B cell (primary cell): ENCODE data around the gene LRRC8E. TPM values are rescaled to one million over a fixed set of nuclear protein-coding genes. Genes with fewer than 3 reads are reported as not detected.

ENCODE experiments used
- ATAC-seq: fragments of 200-7000 bp; cut with Tn5 transposase; one replicate; pipeline ENCODE4 v1.10.0; 2021; ENCODE audit warnings: low read depth, mild to moderate bottlenecking, moderate number of reproducible peaks, moderate library complexity
- CTCF ChIA-PET: fragments of 350-600 bp; sonication (Branson Sonifier 250); formaldehyde crosslinking; loops from one replicate; lab custom pipeline; 2021; ENCODE audit warnings: antibody characterized with exemption, inconsistent platforms; lab: Charles Lee
- POLR2A ChIA-PET: fragments of 350-600 bp; sonication (Branson Sonifier 250); formaldehyde crosslinking; loops from one replicate; lab custom pipeline; 2021; ENCODE audit warnings: antibody characterized with exemption; lab: Charles Lee
- DNase-seq: peaks from one replicate; pipeline ENCODE4 v3.0.0; 2013
- H2AFZ ChIP-seq: 2 replicates; pipeline ENCODE4 v1.6.1; 2012; ENCODE audit warnings: mild to moderate bottlenecking, low read depth, low read length; ENCODE audit not compliant: insufficient read depth, poor library complexity, severe bottlenecking
- H3K27ac ChIP-seq, 2 donors: 1 replicate in 1 of 2; 2 replicates in 1 of 2; pipeline ENCODE4 v1.5.1; 2012 to 2013; ENCODE audit warnings: low read length in 2 of 2, mild to moderate bottlenecking in 2 of 2, moderate library complexity in 1 of 2
- H3K27me3 ChIP-seq, 4 experiments: fragments of 200-600 bp in 1 of 4; sonication (generic) in 1 of 4; replicated peaks in 1 of 4; 1 replicate in 2 of 4; 2 replicates in 2 of 4; pipeline versions ENCODE4 v1.6.1 to v1.7.0; 2013 to 2016; ENCODE audit warnings: low read length in 3 of 4, mild to moderate bottlenecking in 2 of 4, mixed read lengths in 1 of 4, moderate library complexity in 1 of 4; ENCODE audit not compliant: insufficient read depth in 4 of 4, control insufficient read depth in 3 of 4; ENCODE audit errors: control extremely low read depth in 1 of 4
- H3K36me3 ChIP-seq, 2 experiments: replicated peaks in 1 of 2; 1 replicate in 1 of 2; 2 replicates in 1 of 2; pipeline versions ENCODE4 v1.6.1 to v1.7.1; 2013; ENCODE audit warnings: low read length in 1 of 2; ENCODE audit not compliant: insufficient read depth in 2 of 2, control insufficient read depth in 1 of 2; ENCODE audit errors: control extremely low read depth in 1 of 2, extremely low read depth in 1 of 2
- H3K4me1 ChIP-seq, 2 donors: fragments of 200-600 bp in 1 of 2; sonication (generic) in 1 of 2; 1 replicate in 1 of 2; 2 replicates in 1 of 2; pipeline versions ENCODE4 v1.5.1 to v1.6.1; 2013 to 2017; ENCODE audit warnings: low read length in 2 of 2; ENCODE audit not compliant: control insufficient read depth in 2 of 2, insufficient read depth in 2 of 2
- H3K4me2 ChIP-seq: replicated peaks from 2 replicates; pipeline ENCODE3; 2012; ENCODE audit warnings: mild to moderate bottlenecking, low read depth, low read length; ENCODE audit not compliant: poor library complexity, severe bottlenecking
- H3K4me3 ChIP-seq, 5 experiments: fragments of 200-600 bp in 1 of 5; sonication (generic) in 1 of 5; 1 replicate in 3 of 5; 2 replicates in 2 of 5; pipeline versions ENCODE4 v1.5.1 to v1.7.0; 2011 to 2016; ENCODE audit warnings: low read length in 4 of 5, mild to moderate bottlenecking in 4 of 5, low read depth in 2 of 5, control low read depth in 1 of 5, moderate library complexity in 1 of 5; ENCODE audit not compliant: insufficient read depth in 1 of 5; ENCODE audit errors: control extremely low read depth in 1 of 5, extremely low read depth in 1 of 5
- H3K79me2 ChIP-seq: fragments of 200-600 bp; sonication (generic); one replicate; pipeline ENCODE4 v1.6.0; 2016; ENCODE audit warnings: low read length; ENCODE audit not compliant: control insufficient read depth, insufficient read depth
- H3K9ac ChIP-seq: fragments of 200-600 bp; sonication (generic); 2 replicates; pipeline ENCODE4 v1.6.1; 2017; ENCODE audit warnings: mild to moderate bottlenecking, low read length, moderate library complexity
- H3K9me3 ChIP-seq, 3 donors: one replicate each; pipeline versions ENCODE4 v1.6.1 to v1.7.1; 2013; ENCODE audit warnings: low read length in 2 of 3; ENCODE audit not compliant: control insufficient read depth in 2 of 3, insufficient read depth in 1 of 3; ENCODE audit errors: control extremely low read depth in 1 of 3
- H4K20me1 ChIP-seq: 2 replicates; pipeline ENCODE4 v1.6.0; 2012; ENCODE audit warnings: mild to moderate bottlenecking, low read length; ENCODE audit not compliant: insufficient read depth, control insufficient read depth, poor library complexity, severe bottlenecking
- H3K27ac Mint-ChIP-seq: one replicate; pipeline ENCODE4 v1.8.0; 2021; ENCODE audit warnings: mixed read lengths
- H3K27me3 Mint-ChIP-seq: one replicate; pipeline ENCODE4 v1.8.0; 2021; ENCODE audit warnings: mixed read lengths
- H3K4me1 Mint-ChIP-seq: one replicate; pipeline ENCODE4 v1.8.0; 2021; ENCODE audit warnings: mixed read lengths
- H3K4me3 Mint-ChIP-seq: one replicate; pipeline ENCODE4 v1.8.0; 2021; ENCODE audit warnings: mixed read lengths
- H3K9me3 Mint-ChIP-seq: one replicate; pipeline ENCODE4 v1.8.0; 2022; ENCODE audit warnings: mixed read lengths; ENCODE audit not compliant: insufficient read depth
- CTCF ChIP-seq: fragments of 200-600 bp; IDR thresholded peaks from one replicate; pipeline ENCODE4 v1.8.0; 2022; ENCODE audit warnings: antibody characterized with exemption, mild to moderate bottlenecking
- EZH2 ChIP-seq: IDR thresholded peaks from 2 replicates; pipeline ENCODE4 v1.6.1; 2012; ENCODE audit warnings: borderline replicate concordance, low read depth, mild to moderate bottlenecking, moderate library complexity, low read length; ENCODE audit not compliant: insufficient read depth, poor library complexity, severe bottlenecking
- whole genome bisulfite sequencing: methylation state at CpG from one replicate; pipeline ENCODE4 v1.1.5; 2013; ENCODE audit warnings: missing lambda C conversion rate; ENCODE audit not compliant: insufficient coverage; 5-methylcytosine and 5-hydroxymethylcytosine counted together
- intact Hi-C: fragments of 100-400 bp; cut with micrococcal nuclease; formaldehyde crosslinking; loops from one replicate; pipeline ENCODE4 v1.10.0; 2022
- polyA plus RNA-seq: library from polyadenylated mRNA; depleted of rRNA; stranded (reverse); fragments of >200 nt; gene quantifications from 2 replicates; pipeline ENCODE4 v1.2.3, GENCODE V29; 2012
- total RNA-seq, 2 donors: library from RNA; stranded (reverse); fragments of 120-200 nt in 1 of 2; gene quantifications; 1 replicate in 1 of 2; 2 replicates in 1 of 2; pipeline versions ENCODE4 v1.2.3 to v1.2.4, GENCODE V29; 2013 to 2022

The LRRC8E gene
- total and polyA plus RNA-seq, 2 donors (not counting 1 experiment from before 2014, with no cell fraction given), result not detected

- Histone ChIP-seq H3K79me2 (peaks cover 25% of the 10 kb centered on the region), H3K36me3 (peaks cover 3 to 40% of the 10 kb centered on the region in 2 experiments), H4K20me1 (peaks cover 85% of the 10 kb centered on the region), H3K4me3 (no peak overlapping the region), H3K4me2 (no peak overlapping the region), H3K27me3 (peaks cover 0 to 10% (median 4%) of the 10 kb centered on the region in 4 experiments), H3K9me3 (peaks cover 0 to 2% (median 0%) of the 10 kb centered on the region in 3 donors), H2AFZ (no peak overlapping the region), H3K9ac (no peak overlapping the region), H3K4me1 (peaks cover 3 to 4% of the 10 kb centered on the region in 2 donors), H3K27ac (no peak overlapping the region)
- Mint-ChIP-seq H3K4me3 (no peak overlapping the region), H3K27me3 (peaks cover 5% of the 10 kb centered on the region), H3K27ac (no peak overlapping the region), H3K4me1 (peaks cover 7% of the 10 kb centered on the region), H3K9me3 (no peaks in the 10 kb centered on the region)
- no peak for TF ChIP-seq CTCF
- no peak for TF ChIP-seq EZH2
- ATAC-seq (no peak), DNase-seq (no peak)
- POLR2A ChIA-PET, result interaction anchor here (0.5 kb wide), 1 partner anchor 19 kb away, joined by 4 read pairs; no protein-coding TSS in a partner anchor
- intact Hi-C loops, result no loop called here
- 98% methylated on average over 48 of the region's 54 CpGs for WGBS
- CTCF ChIA-PET, result no interaction called here
Measured at GRCh38 chr19:7910321-7911161, 22.2 kb downstream of the LRRC8E start.
